HG02623 (cell line): ENCODE data around the gene CCDC73.
"Not testable (repeated sequence)": the region's sequence is repeated elsewhere in the genome, so short reads cannot be mapped to it uniquely, and the experiment has no call there.

Experiments used
- ATAC-seq: cut with Tn5 transposase; IDR thresholded peaks from one replicate; pipeline ENCODE4 v1.9.1; 2021; ENCODE audit warnings: moderate library complexity; ENCODE audit not compliant: unreplicated experiment

CCDC73 gene

GRCh38 chr11:32706985-32707741, 87.3 kb downstream of the CCDC73 start:
- peak; percentile 90 for ATAC-seq

- ATAC-seq = no peak
Observed at GRCh38 chr11:32705309-32706033, 89.0 kb downstream of the CCDC73 start.

GRCh38 chr11:32704775-32705174, 89.7 kb downstream of the CCDC73 start:
- ATAC-seq = no peak

- no peak for ATAC-seq
Observed at GRCh38 chr11:32704261-32704660, 90.2 kb downstream of the CCDC73 start.

- ATAC-seq = no peak
Observed at GRCh38 chr11:32701616-32702015, 92.8 kb downstream of the CCDC73 start.

GRCh38 chr11:32698579-32698978, 95.9 kb downstream of the CCDC73 start:
- ATAC-seq = no peak

- ATAC-seq = no peak
Observed at GRCh38 chr11:32671051-32671450, 123.4 kb downstream of the CCDC73 start.

- ATAC-seq = no peak
Observed at GRCh38 chr11:32659672-32660071, 134.8 kb downstream of the CCDC73 start.

GRCh38 chr11:32658639-32659406, 135.6 kb downstream of the CCDC73 start:
- no peak for ATAC-seq

- ATAC-seq = no peak
Observed at GRCh38 chr11:32643526-32643925, 150.9 kb downstream of the CCDC73 start.

GRCh38 chr11:32641361-32641760, 153.1 kb downstream of the CCDC73 start:
- ATAC-seq = no peak

GRCh38 chr11:32635819-32636218, 158.6 kb downstream of the CCDC73 start:
- no peak for ATAC-seq

GRCh38 chr11:32630844-32631243, 163.6 kb downstream of the CCDC73 start:
- ATAC-seq = no peak

GRCh38 chr11:32616903-32617302, 177.6 kb downstream of the CCDC73 start:
- no peak for ATAC-seq

GRCh38 chr11:32615422-32615821, 179.0 kb downstream of the CCDC73 start:
- ATAC-seq = no peak

GRCh38 chr11:32613500-32614151, 180.8 kb downstream of the CCDC73 start:
- ATAC-seq = no peak

GRCh38 chr11:32610797-32611352, 183.6 kb downstream of the CCDC73 start:
- ATAC-seq = no peak

GRCh38 chr11:32608826-32609225, 185.6 kb downstream of the CCDC73 start:
- ATAC-seq = not testable (repeated sequence)

GRCh38 chr11:32606220-32606619, 188.2 kb downstream of the CCDC73 start:
- no peak for ATAC-seq

- no peak for ATAC-seq
Observed at GRCh38 chr11:32602657-32603415, 191.6 kb downstream of the CCDC73 start.
